GM10266 (cell line): ENCODE measurements around the gene ODF4.

Experiments used
- DNase-seq: peaks from one replicate; pipeline ENCODE4 v3.0.0; 2012; ENCODE audit errors: extremely low spot score
- CTCF ChIP-seq: IDR thresholded peaks from 2 replicates; pipeline ENCODE4 v1.5.1; 2012; ENCODE audit warnings: mild to moderate bottlenecking, low read depth; ENCODE audit not compliant: control insufficient read depth, insufficient read depth; ENCODE audit errors: missing control alignments

ODF4 gene

GRCh38 chr17:8357910-8358309, 18.3 kb downstream of the ODF4 start:
- no peak for DNase-seq
- TF ChIP-seq CTCF = no peak

GRCh38 chr17:8359769-8360168, 20.1 kb downstream of the ODF4 start:
- no peak for DNase-seq
- no peak for TF ChIP-seq CTCF

- no peak for TF ChIP-seq CTCF
- DNase-seq = no peak
Observed at GRCh38 chr17:8360260-8360659, 20.6 kb downstream of the ODF4 start.

- no peak for DNase-seq
- TF ChIP-seq CTCF = no peak
Observed at GRCh38 chr17:8360751-8361150, 21.1 kb downstream of the ODF4 start.

GRCh38 chr17:8362651-8363332, 23.2 kb downstream of the ODF4 start:
- no peak for DNase-seq
- no peak for TF ChIP-seq CTCF

GRCh38 chr17:8365143-8365542, 25.5 kb downstream of the ODF4 start:
- DNase-seq = no peak
- no peak for TF ChIP-seq CTCF

- TF ChIP-seq CTCF = no peak
- DNase-seq = no peak
Observed at GRCh38 chr17:8366231-8366630, 26.6 kb downstream of the ODF4 start.
